A673 (cell line): ENCODE data around the gene USP10.

Experiments
- EZH2 ChIP-seq: fragments of 200-600 bp; sonication (generic); IDR thresholded peaks from 2 replicates; pipeline ENCODE4 v1.6.1; 2017; ENCODE audit warnings: borderline replicate concordance, low read depth, mild to moderate bottlenecking, mixed read lengths, antibody characterized with exemption, low read length; ENCODE audit not compliant: poor library complexity, severe bottlenecking
- TF ChIP-seq, protein P1 (sequence below): fragments of 300-800, 200-600 bp; sonication (generic); conservative IDR thresholded peaks from 2 replicates; pipeline ENCODE4 v1.5.1; 2017; ENCODE audit warnings: low read depth, mild to moderate bottlenecking, antibody characterized with exemption, low read length, moderate library complexity, mixed read lengths

DNA sequence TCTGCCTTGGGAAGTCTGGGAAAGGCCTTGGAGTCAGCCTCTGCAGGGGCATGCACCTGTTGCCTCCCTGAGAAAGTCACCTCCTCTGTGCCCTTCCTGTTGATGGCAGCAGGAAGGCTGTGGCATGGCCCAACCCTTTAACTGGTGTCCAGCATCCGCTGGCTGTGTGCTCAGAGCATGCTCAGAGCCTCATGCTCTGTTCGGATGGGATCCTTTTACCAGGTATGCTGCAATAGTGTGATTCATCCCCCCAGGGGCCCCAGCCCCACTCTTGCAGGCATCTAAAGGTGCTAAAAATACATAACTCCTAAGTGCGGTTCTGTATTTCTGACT is 26.6 kb upstream of the USP10 start:
- TF ChIP-seq, protein P1, sequence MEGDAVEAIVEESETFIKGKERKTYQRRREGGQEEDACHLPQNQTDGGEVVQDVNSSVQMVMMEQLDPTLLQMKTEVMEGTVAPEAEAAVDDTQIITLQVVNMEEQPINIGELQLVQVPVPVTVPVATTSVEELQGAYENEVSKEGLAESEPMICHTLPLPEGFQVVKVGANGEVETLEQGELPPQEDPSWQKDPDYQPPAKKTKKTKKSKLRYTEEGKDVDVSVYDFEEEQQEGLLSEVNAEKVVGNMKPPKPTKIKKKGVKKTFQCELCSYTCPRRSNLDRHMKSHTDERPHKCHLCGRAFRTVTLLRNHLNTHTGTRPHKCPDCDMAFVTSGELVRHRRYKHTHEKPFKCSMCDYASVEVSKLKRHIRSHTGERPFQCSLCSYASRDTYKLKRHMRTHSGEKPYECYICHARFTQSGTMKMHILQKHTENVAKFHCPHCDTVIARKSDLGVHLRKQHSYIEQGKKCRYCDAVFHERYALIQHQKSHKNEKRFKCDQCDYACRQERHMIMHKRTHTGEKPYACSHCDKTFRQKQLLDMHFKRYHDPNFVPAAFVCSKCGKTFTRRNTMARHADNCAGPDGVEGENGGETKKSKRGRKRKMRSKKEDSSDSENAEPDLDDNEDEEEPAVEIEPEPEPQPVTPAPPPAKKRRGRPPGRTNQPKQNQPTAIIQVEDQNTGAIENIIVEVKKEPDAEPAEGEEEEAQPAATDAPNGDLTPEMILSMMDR = no peak
- no peak for TF ChIP-seq EZH2
